Fibroblast of the conjunctiva (primary cell): ENCODE data around the gene RPS3A.
"Not testable (repeated sequence)": the region's sequence is repeated elsewhere in the genome, so short reads cannot be mapped to it uniquely, and the experiment has no call there.

Experiments
- DNase-seq: peaks from one replicate; pipeline ENCODE4 v3.0.0-alpha.2; 2010; ENCODE audit warnings: low read depth

The RPS3A gene

DNA sequence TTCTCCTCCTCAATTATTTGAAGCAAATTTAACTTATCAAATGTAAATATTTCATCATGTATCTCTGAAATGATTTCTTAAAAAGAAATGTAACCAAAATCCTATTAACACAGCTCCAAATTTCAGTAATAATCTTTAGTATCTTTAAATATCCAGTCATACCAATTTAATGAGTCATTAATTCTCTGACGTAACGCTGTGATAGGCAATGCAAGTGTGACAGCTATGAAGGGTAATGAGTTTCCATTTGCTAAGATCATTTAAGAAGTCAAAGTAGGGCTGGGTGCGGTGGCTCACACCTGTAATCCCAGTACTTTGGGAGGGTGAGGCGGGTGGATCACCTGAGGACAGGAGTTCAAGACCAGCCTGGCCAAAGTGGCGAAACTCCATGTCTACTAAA is 15.6 kb downstream of the RPS3A start:
- no peak for DNase-seq

DNA sequence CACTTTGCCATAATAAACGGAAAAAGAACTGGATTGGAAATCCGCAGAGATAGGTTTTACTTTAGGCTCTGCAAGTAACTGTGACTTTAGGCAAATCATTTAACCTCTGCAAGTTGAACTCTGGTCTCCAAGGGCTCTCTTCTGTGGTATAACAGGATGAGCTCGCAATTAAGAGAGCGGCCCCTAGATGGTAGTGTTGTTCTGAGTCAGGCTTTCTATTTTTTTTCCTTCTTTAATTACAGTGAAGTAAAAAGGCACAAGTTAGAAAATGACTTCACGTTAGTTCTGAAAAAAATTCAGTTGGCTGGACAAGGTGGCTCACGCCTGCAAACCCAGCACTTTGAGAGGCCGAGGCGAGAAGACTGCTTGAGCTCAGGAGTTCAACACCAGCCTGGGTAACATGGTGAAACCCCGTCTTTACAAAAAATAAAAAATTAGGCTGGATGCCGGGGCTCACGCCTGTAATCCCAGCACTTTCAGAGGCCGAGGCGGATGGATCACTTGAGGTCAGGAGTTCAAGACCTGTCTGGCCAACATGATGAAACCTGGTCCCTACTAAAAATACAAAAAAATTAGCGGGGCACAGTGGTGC is 18.0 kb downstream of the RPS3A start:
- peak; percentile 56 for DNase-seq

DNA sequence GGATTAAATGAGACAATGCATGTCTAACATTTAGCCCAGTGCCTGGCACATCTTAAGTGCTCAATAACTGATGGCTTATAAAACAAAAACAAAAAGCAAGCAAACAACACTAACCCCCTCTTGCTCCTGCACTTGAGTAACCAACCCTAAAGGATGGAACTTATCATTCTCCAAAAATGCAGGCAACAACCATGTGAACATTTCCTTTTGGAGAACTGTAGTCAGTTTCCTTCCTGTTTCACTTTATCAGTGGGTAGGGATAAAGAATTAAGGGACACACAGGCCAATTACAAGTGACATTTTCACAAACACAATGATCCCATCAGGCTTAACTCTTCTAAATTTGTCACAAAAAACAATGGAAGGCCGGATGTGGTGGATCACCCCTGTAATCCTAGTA is 30.4 kb downstream of the RPS3A start:
- DNase-seq = no peak

DNA sequence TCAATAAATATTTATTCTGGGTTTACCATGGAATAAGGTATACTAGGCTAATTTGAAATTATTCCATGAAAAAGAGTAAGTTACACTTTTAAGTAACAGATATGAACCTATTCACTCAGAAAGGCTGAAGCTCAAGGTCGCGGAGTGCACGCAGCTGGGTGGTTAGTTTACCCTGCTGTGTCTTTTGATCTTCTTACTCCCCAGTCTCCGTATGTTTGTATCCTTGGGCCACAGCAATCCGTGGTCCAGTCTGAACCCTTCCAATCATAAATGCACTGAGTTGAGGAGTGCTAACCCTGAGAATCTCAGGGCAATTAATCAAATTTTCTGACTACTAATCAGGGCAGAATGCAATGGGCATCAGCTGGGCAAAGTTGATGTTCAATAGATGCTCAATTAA is 33.9 kb downstream of the RPS3A start:
- no peak for DNase-seq

DNA sequence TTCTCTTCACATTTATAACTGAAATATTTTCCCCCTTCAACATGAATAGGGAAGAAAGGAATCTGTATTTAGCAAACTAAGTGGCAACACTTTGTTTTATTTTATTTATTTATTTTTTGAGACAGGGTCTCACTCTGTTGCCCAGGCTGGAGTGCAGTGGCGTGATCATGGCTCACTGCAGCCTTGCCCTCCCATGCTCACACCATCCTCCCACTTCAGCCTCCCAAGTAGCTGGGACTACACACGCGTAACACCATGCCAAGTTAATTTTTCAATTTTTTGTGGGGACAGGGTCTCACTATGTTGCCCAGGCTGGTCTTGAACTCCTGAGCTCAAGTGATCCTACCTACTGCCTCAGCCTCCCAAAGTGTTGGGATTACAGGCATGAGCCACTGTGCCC is 36.6 kb downstream of the RPS3A start:
- DNase-seq = not testable (repeated sequence)

DNA sequence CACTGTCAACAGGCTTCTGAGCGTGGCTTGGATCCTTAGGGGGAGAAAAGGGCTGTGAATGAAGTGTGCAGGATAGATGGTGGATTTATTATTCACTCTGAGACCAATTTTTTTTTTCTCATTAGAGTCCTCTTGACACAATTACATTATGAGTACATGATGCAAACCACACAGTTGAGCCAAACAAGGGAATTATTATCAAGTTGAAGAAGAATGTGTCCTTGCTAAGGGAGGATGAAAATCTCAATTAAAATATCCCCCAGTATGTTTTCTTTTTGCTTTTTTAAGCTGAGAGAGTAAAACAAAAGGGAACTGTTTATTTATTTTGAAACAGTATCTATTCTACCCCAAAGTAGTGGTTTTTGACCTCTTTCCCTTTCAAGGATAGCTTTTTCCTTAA is 40.4 kb downstream of the RPS3A start:
- DNase-seq = no peak

DNA sequence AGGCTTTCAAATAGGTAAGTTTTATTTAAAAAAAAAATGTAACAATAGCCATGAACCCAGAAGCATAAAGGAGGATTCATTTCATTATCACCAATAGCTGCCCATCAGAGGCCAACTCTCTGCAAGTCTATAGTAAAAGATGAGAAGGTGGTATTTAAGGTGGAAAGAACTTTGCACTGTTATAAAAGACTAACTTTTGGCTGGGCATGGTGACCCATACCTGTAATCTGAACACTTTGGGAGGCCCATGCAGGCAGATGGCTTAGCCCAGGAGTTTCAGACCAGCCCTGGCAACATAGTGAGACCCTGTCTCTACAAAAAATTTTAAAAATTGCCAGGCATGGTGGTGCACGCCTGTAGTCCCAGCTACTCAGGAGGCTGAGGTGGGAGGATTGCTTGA is 43.3 kb downstream of the RPS3A start:
- no peak for DNase-seq

DNA sequence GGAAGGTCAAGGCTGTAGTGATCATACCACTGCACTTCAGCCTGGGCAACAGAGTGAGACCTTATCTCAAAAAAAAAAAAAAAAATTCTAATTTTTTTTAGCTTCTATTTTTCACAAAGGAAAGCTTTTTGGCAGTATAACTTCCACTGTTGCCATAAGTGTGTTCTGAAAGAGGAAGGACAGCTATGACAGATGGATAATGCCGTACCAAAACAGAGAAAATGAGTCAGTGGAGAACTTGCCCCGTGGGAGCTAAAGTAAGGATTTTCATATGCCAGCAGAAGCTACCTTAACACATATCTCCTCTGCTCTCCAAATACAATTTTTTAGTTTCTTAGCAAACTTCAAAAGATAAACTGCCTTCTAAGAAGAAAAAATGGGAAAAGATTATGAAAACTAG is 43.7 kb downstream of the RPS3A start:
- no peak for DNase-seq

DNA sequence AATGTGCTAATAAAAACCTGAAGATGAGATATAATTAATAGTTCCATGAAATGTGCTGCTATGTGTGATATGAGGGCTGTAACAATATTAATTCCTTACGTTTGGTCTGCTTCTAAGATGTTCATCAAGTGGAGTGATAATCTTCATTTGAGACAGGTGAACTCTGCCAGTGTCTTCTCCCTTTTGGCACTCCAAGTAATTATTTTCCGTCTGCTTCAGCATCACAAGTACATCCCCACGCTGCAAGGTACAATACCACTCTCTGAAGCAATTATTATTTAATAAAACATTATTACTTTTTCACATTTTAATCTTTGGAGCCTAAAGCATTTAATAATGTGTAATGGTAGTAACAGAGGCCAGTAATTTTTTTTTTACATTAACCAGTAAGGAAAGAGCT is 44.4 kb downstream of the RPS3A start:
- DNase-seq = no peak

DNA sequence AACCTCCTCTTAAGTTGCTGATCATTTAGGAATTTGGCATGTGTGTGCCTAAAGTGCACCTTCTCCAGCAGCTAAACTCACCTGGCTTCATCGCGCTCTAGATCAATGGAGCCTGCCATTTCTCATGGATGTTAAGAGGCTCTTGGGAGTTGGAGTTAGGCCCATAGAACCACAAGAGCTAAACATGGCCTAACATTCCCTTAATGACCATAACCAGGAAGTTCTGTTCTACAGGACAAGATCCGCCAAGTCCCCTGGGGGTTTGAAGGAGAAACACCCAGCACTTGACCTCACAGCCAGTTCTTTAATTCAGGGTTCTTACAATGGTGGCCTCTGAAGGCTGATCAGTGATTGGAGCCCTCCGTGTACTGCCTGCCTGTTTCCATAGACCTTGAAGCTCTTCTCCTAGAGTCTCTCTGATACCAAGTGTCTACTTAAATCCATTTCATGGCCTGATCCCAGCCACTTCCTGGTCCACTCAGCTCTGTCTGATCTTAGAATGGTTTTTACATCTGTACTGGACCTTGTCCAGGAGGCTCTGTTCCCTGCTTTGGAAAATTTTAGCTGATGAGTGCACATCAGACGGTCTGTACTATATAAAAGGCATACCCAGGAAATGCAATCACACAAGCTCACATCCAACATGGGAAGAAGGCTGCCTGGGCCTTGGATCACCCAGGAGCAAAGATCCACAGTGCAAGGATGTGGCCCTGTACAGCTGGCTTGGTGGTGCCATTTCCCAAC is 45.1 kb downstream of the RPS3A start:
- DNase-seq = no peak

DNA sequence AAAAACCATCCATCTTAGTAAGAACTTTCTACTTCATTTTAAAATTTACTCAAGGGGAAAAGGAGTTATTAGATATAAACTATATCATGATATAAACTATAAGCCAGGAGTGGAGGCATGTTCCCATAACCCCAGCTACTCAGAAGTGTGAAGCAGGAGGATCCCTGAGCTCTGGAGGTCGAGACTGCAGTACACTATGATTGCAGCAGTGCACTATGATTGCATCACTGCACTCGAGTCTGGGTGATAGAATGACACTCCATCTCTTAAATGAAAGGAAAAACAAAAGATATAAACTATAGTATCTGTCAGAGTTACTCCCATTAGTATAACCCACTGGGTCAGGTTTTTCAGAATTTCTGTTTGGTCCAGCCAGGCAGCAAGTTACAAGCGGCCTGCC is 47.6 kb downstream of the RPS3A start:
- DNase-seq = peak; percentile 34

DNA sequence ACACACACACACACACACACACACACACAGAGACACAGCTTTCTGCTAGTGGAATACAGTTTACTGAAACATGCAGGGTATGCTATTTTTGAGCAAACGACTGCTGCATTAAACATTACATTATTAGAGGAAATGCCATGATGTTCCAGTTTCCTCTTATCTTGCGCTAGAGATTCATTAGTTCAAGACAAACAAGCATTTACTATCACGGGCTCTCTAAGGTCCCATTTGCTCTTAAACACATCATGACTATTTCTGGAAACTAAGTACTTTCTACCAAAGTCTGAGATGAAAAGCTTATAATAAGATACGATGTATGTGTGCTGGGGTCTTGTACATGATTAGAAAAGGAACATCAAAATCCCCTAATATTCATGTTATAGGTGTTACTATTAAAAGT is 48.8 kb downstream of the RPS3A start:
- DNase-seq = no peak

DNA sequence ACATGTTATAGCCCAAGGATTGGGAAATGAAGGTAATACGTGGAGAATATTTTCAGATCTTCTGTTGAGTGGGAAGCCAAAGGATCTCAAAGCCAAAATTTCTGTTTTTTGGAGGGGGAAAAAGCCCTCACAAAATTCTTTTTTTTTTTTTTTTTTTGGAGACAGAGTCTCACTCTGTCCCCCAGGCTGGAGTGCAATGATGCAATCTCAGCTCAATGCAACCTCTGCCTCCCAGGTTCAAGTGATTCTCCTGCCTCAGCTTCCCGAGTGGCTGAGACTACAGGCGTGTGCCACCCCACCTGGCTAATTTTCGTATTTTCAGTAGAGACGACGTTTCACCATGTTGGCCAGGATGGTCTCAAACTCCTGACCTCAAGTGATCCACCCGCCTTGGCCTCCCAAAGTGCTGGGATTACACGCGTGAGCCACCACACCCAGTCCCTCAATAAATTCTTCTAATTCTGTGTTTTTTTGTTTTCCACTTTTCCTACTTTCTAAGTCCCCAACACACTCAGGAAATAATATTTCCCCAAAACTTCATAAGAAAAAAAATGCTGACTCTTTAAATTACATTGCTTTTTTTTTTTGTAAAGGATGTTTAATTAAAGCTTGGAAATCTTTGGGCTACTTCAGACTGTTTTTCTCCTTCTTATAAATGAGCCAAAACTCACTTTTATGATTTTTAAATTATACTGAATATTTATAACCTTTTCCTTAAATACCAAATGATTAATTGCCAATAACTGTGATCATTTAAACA is 51.6 kb downstream of the RPS3A start:
- no peak for DNase-seq

DNA sequence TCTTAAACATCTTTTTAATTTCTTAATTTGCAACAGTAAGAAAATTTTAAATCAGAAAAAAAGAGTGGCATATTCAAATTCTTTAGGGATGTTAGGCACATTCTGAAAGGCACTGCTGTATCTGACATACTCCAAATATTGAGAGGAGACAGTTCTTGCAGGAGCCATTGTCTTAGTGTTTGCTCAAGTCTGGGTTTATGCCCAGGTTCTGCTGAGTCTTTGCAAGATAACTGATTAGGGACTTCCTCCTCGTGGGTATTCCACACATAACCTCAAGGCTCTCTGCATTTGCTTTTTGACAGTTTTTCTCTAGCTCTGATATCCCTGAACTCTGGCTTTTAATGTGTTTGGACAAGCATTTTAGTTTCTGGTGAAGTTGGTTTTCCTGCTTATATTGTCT is 52.6 kb downstream of the RPS3A start:
- DNase-seq = no peak

DNA sequence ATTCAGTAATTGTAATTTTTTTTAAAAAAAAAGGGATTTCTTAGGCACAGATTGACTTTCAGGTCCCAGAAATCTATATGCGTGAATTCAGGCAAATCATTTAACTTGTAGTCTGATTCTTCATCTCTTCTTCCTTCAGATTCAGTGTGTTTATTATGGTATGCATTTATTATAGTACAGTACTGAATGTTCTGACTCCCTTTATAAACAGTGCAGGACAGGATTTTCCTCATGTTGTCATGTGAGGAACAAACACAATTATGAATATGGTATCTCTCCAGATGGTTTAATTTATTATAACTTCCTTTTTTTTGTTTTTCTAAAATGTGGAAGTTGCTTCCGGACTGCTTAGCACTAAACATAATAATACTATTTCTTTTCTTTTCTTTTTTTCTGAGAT is 54.2 kb downstream of the RPS3A start:
- no peak for DNase-seq
